IMR-90 (cell line): Measurements from ENCODE around the gene LRRC2.

Experiments used
- CEBPB ChIP-seq: IDR thresholded peaks from 2 replicates; pipeline ENCODE4 v1.6.1; 2012; ENCODE audit warnings: low read depth, low read length, improper control_type of control experiment
- CTCF ChIP-seq: conservative IDR thresholded peaks from 2 replicates; pipeline ENCODE4 v1.5.1; 2012; ENCODE audit warnings: mild to moderate bottlenecking, low read depth, low read length, improper control_type of control experiment
- FOS ChIP-seq: fragments of 150-350 bp; IDR thresholded peaks from 2 replicates; pipeline ENCODE4 v1.6.1; 2016; ENCODE audit warnings: low read depth, low read length
- MAFK ChIP-seq: IDR thresholded peaks from 2 replicates; pipeline ENCODE4 v1.6.1; 2012; ENCODE audit warnings: low read depth, low read length, improper control_type of control experiment
- POLR2A ChIP-seq: IDR thresholded peaks from 2 replicates; pipeline ENCODE4 v1.6.1; 2012; ENCODE audit warnings: mild to moderate bottlenecking, low read depth, low read length

GRCh38 chr3:46614431-46614830 is 48.3 kb upstream of the LRRC2 start:
- no peak for TF ChIP-seq CTCF
- TF ChIP-seq POLR2A: no peak
- no peak for TF ChIP-seq MAFK
- TF ChIP-seq CEBPB: no peak
- no peak for TF ChIP-seq FOS
